GM12878 (cell line): ENCODE data around the gene VAC14. TPM values are rescaled to one million over a fixed set of nuclear protein-coding genes. Genes with fewer than 3 reads are reported as not detected.

Experiments used
- ATAC-seq: fragments of 200-7000 bp; cut with Tn5 transposase; 3 replicates; pipeline ENCODE4 v1.9.1; 2020; ENCODE audit warnings: mild to moderate bottlenecking, moderate library complexity
- BruUV-seq: library from RNA; stranded (reverse); fragments of 400-500 nt; replicated peaks from 2 replicates; lab custom pipeline; 2021; lab: Mats Ljungman, UMichigan
- CTCF ChIA-PET: fragments of 300-600 bp; sonication (Branson Sonifier 250); formaldehyde crosslinking; extraction: SDS; loops from one replicate; lab custom pipeline; 2021; ENCODE audit warnings: inconsistent platforms; lab: Yijun Ruan, JAX
- POLR2A ChIA-PET: fragments of 350-600 bp; formaldehyde crosslinking; extraction: SDS; loops from one replicate; lab custom pipeline; 2021; ENCODE audit warnings: inconsistent platforms; lab: Charles Lee
- RAD21 ChIA-PET: fragments of 300-600 bp; sonication (Branson Sonifier 250); formaldehyde crosslinking; loops from one replicate; lab custom pipeline; 2023; ENCODE audit warnings: antibody characterized with exemption; ENCODE audit not compliant: unreplicated experiment; lab: Charles Lee
- SMC1A ChIA-PET: fragments of 300-600 bp; sonication (Branson Sonifier 250); formaldehyde crosslinking; loops from one replicate; lab custom pipeline; 2023; ENCODE audit not compliant: unreplicated experiment, uncharacterized antibody; lab: Charles Lee
- DNase-seq: peaks from one replicate; pipeline ENCODE4 v3.0.0-alpha.2; 2011; ENCODE audit warnings: low read depth, low spot score
- FAIRE-seq: peaks from 3 replicates; lab custom pipeline; 2011; peaks lifted over from hg19 to GRCh38; lab: Jason Lieb, UNC
- H2AFZ ChIP-seq: 2 replicates; pipeline ENCODE4 v1.6.0; 2011; ENCODE audit warnings: low read depth, low read length, control low read depth; ENCODE audit not compliant: control insufficient read depth
- H3K27ac ChIP-seq: 2 replicates; pipeline ENCODE4 v1.5.1; 2011; ENCODE audit warnings: control low read depth; ENCODE audit not compliant: control insufficient read depth, insufficient read depth
- H3K27me3 ChIP-seq, 2 experiments: replicated peaks in 1 of 2; 2 replicates each; pipeline versions ENCODE4 v1.6.0 to v1.6.1; 2011; ENCODE audit warnings: low read length in 1 of 2; ENCODE audit not compliant: control insufficient read depth in 2 of 2, insufficient read depth in 2 of 2
- H3K36me3 ChIP-seq, 2 experiments: 2 replicates each; pipeline ENCODE4 v1.5.1; 2011; ENCODE audit warnings: low read length in 1 of 2; ENCODE audit not compliant: control insufficient read depth in 2 of 2, insufficient read depth in 2 of 2
- H3K4me1 ChIP-seq: 2 replicates; pipeline ENCODE4 v1.6.1; 2011; ENCODE audit warnings: mild to moderate bottlenecking, low read length, moderate library complexity, mixed read lengths; ENCODE audit not compliant: control insufficient read depth, insufficient read depth
- H3K4me2 ChIP-seq: 2 replicates; pipeline ENCODE4 v1.6.0; 2011; ENCODE audit warnings: control low read depth; ENCODE audit not compliant: control insufficient read depth, insufficient read depth
- H3K4me3 ChIP-seq: fragments of 200-600 bp; sonication (generic); 2 replicates; pipeline ENCODE4 v1.5.1; 2016
- H3K79me2 ChIP-seq: 2 replicates; pipeline ENCODE4 v1.6.0; 2011; ENCODE audit warnings: low read length; ENCODE audit not compliant: control insufficient read depth, insufficient read depth
- H3K9ac ChIP-seq: 2 replicates; pipeline ENCODE4 v1.8.0; 2011; ENCODE audit warnings: low read length, control low read depth, mixed read lengths; ENCODE audit not compliant: control insufficient read depth, insufficient read depth
- H3K9me3 ChIP-seq: replicated peaks from 3 replicates; pipeline ENCODE4 v1.5.1; 2011; ENCODE audit warnings: mild to moderate bottlenecking, low read length; ENCODE audit not compliant: control insufficient read depth, insufficient read depth
- H4K20me1 ChIP-seq: 2 replicates; pipeline ENCODE4 v1.6.0; 2011; ENCODE audit not compliant: control insufficient read depth, insufficient read depth
- ATF7 ChIP-seq: fragments of 450-650 bp; IDR thresholded peaks from 2 replicates; pipeline ENCODE4 v1.6.1; 2016; ENCODE audit warnings: low read depth, mild to moderate bottlenecking
- CBFB ChIP-seq: IDR thresholded peaks from 2 replicates; pipeline ENCODE4 v1.6.1; 2016; ENCODE audit warnings: antibody characterized with exemption, low read depth
- EZH2 ChIP-seq: IDR thresholded peaks from 2 replicates; pipeline ENCODE4 v1.6.1; 2012; ENCODE audit warnings: low read depth, mild to moderate bottlenecking, control low read depth, inconsistent platforms, low read length, borderline replicate concordance; ENCODE audit not compliant: control insufficient read depth
- GATAD2B ChIP-seq: fragments of 450-650 bp; conservative IDR thresholded peaks from 2 replicates; pipeline ENCODE4 v1.6.1; 2017; ENCODE audit warnings: low read depth, mild to moderate bottlenecking, moderate library complexity
- NR2F1 ChIP-seq: fragments of 450-650 bp; conservative IDR thresholded peaks from 2 replicates; pipeline ENCODE4 v1.6.1; 2017; ENCODE audit warnings: mild to moderate bottlenecking
- RAD51 ChIP-seq: fragments of 450-650 bp; IDR thresholded peaks from 2 replicates; pipeline ENCODE4 v1.6.1; 2016; ENCODE audit warnings: moderate library complexity, mild to moderate bottlenecking, inconsistent platforms
- RB1 ChIP-seq: fragments of 450-650 bp; formaldehyde crosslinking; IDR thresholded peaks from 2 replicates; pipeline ENCODE4 v1.6.1; 2017; ENCODE audit warnings: mild to moderate bottlenecking, borderline replicate concordance
- RBBP5 ChIP-seq: fragments of 200-600 bp; sonication (generic); conservative IDR thresholded peaks from 2 replicates; pipeline ENCODE4 v1.6.1; 2016
- SP1 ChIP-seq: IDR thresholded peaks from one replicate; pipeline ENCODE4 v1.6.1; 2011; ENCODE audit warnings: low read depth, low read length
- TBL1XR1 ChIP-seq: IDR thresholded peaks from 2 replicates; pipeline ENCODE4 v1.6.1; 2012; ENCODE audit warnings: low read depth, low read length, improper control_type of control experiment
- YBX1 ChIP-seq: fragments of 450-650 bp; IDR thresholded peaks from 2 replicates; pipeline ENCODE4 v1.6.1; 2016; ENCODE audit warnings: antibody characterized with exemption
- ZNF207 ChIP-seq: fragments of 450-650 bp; IDR thresholded peaks from 2 replicates; pipeline ENCODE4 v1.6.1; 2014; ENCODE audit warnings: antibody characterized with exemption, mild to moderate bottlenecking, borderline replicate concordance
- ZNF24 ChIP-seq: fragments of 450-650 bp; IDR thresholded peaks from 2 replicates; pipeline ENCODE4 v1.6.1; 2017; ENCODE audit warnings: antibody characterized with exemption, mild to moderate bottlenecking
- WGBS: methylation state at CpG from one replicate; pipeline ENCODE4 v1.1.6; 2016; ENCODE audit warnings: low lambda C conversion rate; ENCODE audit not compliant: insufficient replicate concordance, insufficient coverage; ENCODE audit errors: missing lambda C conversion rate; 5-methylcytosine and 5-hydroxymethylcytosine counted together
- in situ Hi-C: fragments of 300-500 bp; cut with MboI; formaldehyde crosslinking; loops from 9 replicates; pipeline ENCODE4 v1.14.3; 2018; ENCODE audit warnings: mixed read lengths
- intact Hi-C: fragments of 100-400 bp; cut with micrococcal nuclease; formaldehyde crosslinking; loops from one replicate; pipeline ENCODE4 v1.14.2; 2022; ENCODE audit not compliant: unreplicated experiment
- polyA plus RNA-seq, 11 experiments: library from polyadenylated mRNA; depleted of rRNA in 4 of 11; unstranded in 6 of 11; stranded (reverse) in 5 of 11; fragments of >200 nt; fragmentation: Nextera tagmentation in 4 of 11; fragmentation: Illumina TruSeq in 1 of 11; extraction: Ambion mirVana in 4 of 11; extraction: Trizol in 1 of 11; gene quantifications; 1 replicate in 1 of 11; 2 replicates in 10 of 11; pipeline versions ENCODE4 v1.2.1 to v1.2.3, GENCODE V29; 2011 to 2016; ENCODE audit warnings: inconsistent platforms in 2 of 11, missing spikeins in 2 of 11, low read depth in 1 of 11
- total RNA-seq, 4 experiments: library from RNA; depleted of rRNA in 3 of 4; stranded (reverse); fragments of >200 nt in 3 of 4; fragmentation: Illumina TruSeq in 1 of 4; extraction: Trizol in 1 of 4; gene quantifications; 2 replicates each; pipeline versions ENCODE4 v1.2.1 to v1.2.3, GENCODE V29; 2013 to 2021
- TF ChIP-seq, protein P1 (sequence below): fragments of 450-650 bp; formaldehyde crosslinking; IDR thresholded peaks from 2 replicates; pipeline ENCODE4 v1.4.0; 2022; ENCODE audit warnings: mild to moderate bottlenecking, moderate library complexity
- TF ChIP-seq, protein P2 (sequence below): fragments of 450-650 bp; IDR thresholded peaks from 2 replicates; pipeline ENCODE4 v1.6.1; 2017; ENCODE audit warnings: mild to moderate bottlenecking, moderate library complexity
- TF ChIP-seq, protein P3 (sequence below): fragments of 450-650 bp; IDR thresholded peaks from 2 replicates; pipeline ENCODE4 v1.6.1; 2014; ENCODE audit warnings: mild to moderate bottlenecking

Gene VAC14
- total and polyA plus RNA-seq, 10 of the 15 experiments (the other 5 are each of a cell fraction or from before 2014, with no cell fraction given) = 1.3 to 45.5 (median 25.5) TPM

- no peak for FAIRE-seq
- TF ChIP-seq ZNF24 (no peak), EZH2 (no peak), SP1 (no peak), TBL1XR1 (no peak), RBBP5 (no peak), RB1 (no peak), NR2F1 (no peak), GATAD2B (no peak), ZNF207 (no peak), ATF7 (no peak), RAD51 (no peak), YBX1 (no peak), CBFB (no peak)
- TF ChIP-seq, protein P1, sequence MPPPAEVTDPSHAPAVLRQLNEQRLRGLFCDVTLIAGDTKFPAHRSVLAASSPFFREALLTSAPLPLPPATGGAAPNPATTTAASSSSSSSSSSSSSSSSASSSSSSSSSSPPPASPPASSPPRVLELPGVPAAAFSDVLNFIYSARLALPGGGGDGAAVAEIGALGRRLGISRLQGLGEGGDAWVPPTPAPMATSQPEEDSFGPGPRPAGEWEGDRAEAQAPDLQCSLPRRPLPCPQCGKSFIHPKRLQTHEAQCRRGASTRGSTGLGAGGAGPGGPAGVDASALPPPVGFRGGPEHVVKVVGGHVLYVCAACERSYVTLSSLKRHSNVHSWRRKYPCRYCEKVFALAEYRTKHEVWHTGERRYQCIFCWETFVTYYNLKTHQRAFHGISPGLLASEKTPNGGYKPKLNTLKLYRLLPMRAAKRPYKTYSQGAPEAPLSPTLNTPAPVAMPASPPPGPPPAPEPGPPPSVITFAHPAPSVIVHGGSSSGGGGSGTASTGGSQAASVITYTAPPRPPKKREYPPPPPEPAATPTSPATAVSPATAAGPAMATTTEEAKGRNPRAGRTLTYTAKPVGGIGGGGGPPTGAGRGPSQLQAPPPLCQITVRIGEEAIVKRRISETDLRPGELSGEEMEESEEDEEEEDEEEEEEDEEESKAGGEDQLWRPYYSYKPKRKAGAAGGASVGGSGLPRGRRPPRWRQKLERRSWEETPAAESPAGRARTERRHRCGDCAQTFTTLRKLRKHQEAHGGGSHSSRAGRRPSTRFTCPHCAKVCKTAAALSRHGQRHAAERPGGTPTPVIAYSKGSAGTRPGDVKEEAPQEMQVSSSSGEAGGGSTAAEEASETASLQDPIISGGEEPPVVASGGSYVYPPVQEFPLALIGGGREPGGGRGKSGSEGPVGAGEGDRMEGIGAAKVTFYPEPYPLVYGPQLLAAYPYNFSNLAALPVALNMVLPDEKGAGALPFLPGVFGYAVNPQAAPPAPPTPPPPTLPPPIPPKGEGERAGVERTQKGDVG (CRISPR knock-in tag) = no peak
- TF ChIP-seq, protein P2, sequence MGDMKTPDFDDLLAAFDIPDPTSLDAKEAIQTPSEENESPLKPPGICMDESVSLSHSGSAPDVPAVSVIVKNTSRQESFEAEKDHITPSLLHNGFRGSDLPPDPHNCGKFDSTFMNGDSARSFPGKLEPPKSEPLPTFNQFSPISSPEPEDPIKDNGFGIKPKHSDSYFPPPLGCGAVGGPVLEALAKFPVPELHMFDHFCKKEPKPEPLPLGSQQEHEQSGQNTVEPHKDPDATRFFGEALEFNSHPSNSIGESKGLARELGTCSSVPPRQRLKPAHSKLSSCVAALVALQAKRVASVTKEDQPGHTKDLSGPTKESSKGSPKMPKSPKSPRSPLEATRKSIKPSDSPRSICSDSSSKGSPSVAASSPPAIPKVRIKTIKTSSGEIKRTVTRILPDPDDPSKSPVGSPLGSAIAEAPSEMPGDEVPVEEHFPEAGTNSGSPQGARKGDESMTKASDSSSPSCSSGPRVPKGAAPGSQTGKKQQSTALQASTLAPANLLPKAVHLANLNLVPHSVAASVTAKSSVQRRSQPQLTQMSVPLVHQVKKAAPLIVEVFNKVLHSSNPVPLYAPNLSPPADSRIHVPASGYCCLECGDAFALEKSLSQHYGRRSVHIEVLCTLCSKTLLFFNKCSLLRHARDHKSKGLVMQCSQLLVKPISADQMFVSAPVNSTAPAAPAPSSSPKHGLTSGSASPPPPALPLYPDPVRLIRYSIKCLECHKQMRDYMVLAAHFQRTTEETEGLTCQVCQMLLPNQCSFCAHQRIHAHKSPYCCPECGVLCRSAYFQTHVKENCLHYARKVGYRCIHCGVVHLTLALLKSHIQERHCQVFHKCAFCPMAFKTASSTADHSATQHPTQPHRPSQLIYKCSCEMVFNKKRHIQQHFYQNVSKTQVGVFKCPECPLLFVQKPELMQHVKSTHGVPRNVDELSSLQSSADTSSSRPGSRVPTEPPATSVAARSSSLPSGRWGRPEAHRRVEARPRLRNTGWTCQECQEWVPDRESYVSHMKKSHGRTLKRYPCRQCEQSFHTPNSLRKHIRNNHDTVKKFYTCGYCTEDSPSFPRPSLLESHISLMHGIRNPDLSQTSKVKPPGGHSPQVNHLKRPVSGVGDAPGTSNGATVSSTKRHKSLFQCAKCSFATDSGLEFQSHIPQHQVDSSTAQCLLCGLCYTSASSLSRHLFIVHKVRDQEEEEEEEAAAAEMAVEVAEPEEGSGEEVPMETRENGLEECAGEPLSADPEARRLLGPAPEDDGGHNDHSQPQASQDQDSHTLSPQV = no peak
- TF ChIP-seq, protein P3, sequence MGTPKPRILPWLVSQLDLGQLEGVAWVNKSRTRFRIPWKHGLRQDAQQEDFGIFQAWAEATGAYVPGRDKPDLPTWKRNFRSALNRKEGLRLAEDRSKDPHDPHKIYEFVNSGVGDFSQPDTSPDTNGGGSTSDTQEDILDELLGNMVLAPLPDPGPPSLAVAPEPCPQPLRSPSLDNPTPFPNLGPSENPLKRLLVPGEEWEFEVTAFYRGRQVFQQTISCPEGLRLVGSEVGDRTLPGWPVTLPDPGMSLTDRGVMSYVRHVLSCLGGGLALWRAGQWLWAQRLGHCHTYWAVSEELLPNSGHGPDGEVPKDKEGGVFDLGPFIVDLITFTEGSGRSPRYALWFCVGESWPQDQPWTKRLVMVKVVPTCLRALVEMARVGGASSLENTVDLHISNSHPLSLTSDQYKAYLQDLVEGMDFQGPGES = no peak
Observed at GRCh38 chr16:70770291-70770625, 30.7 kb downstream of the VAC14 start.

More at GRCh38 chr16:70770291-70770625, 30.7 kb downstream of the VAC14 start:
- Histone ChIP-seq H3K4me3 (no peak overlapping the region), H4K20me1 (no peaks in the 10 kb centered on the region), H3K9ac (no peak overlapping the region), H3K4me1 (no peaks in the 10 kb centered on the region), H3K27me3 (no peaks in the 10 kb centered on the region), H3K36me3 (peaks cover 9 to 11% of the 10 kb centered on the region in 2 experiments; a peak in 3 of 4 replicates), H3K4me2 (no peak overlapping the region), H3K79me2 (no peaks in the 10 kb centered on the region), H2AFZ (no peak overlapping the region), H3K9me3 (no peaks in the 10 kb centered on the region), H3K27ac (no peak overlapping the region)
- ChIA-PET RAD21 (interaction anchor here (1.2 kb wide), 1 partner anchor 40 kb away, joined by 3 read pairs; no protein-coding TSS in a partner anchor), SMC1A (interaction anchor here (1.0 to 1.6 kb wide), 6 partner anchors 14 to 120 kb away, joined by 3 to 6 read pairs (median 4); no protein-coding TSS in a partner anchor), POLR2A (no interaction called here), CTCF (interaction anchor here (0.7 to 2.8 kb wide), 15 partner anchors 9 to 446 kb away, joined by 3 to 19 read pairs (median 5); no protein-coding TSS in a partner anchor)
- 94% methylated on average over 9 of the region's 9 CpGs for WGBS
- intact Hi-C loops (loop anchor here (10.0 kb wide), 1 partner anchor 175 kb away; no protein-coding TSS in a partner anchor), in situ Hi-C loops (no loop called here)
- DNase-seq (no peak), ATAC-seq (no peak)
- no TSS peak for BruUV-seq
